HG03060 (cell line): ENCODE data around the gene HMSD.

Experiments used
- ATAC-seq: cut with Tn5 transposase; IDR thresholded peaks from one replicate; pipeline ENCODE4 v1.9.1; 2021; ENCODE audit warnings: low read depth, moderate number of reproducible peaks; ENCODE audit not compliant: unreplicated experiment

Gene HMSD

GRCh38 chr18:63986885-63987284 is 37.8 kb downstream of the HMSD start:
- ATAC-seq = no peak

- ATAC-seq = no peak
Measured at GRCh38 chr18:63987743-63988142, 38.6 kb downstream of the HMSD start.

GRCh38 chr18:63992751-63993150 is 43.6 kb downstream of the HMSD start:
- ATAC-seq = no peak

- ATAC-seq = no peak
Measured at GRCh38 chr18:63994783-63995399, 45.8 kb downstream of the HMSD start.

GRCh38 chr18:63997041-63997440 is 47.9 kb downstream of the HMSD start:
- no peak for ATAC-seq

- no peak for ATAC-seq
Measured at GRCh38 chr18:63997606-63998005, 48.5 kb downstream of the HMSD start.

GRCh38 chr18:63999871-64000270 is 50.8 kb downstream of the HMSD start:
- no peak for ATAC-seq

- ATAC-seq = no peak
Measured at GRCh38 chr18:64002581-64002980, 53.5 kb downstream of the HMSD start.

GRCh38 chr18:64009305-64009704 is 60.2 kb downstream of the HMSD start:
- ATAC-seq = no peak
